Bladder microvascular endothelial cell (primary cell): ENCODE results near the gene LSAMP. TPM values are rescaled to one million over a fixed set of nuclear protein-coding genes. Genes with fewer than 3 reads are reported as not detected.

Source experiments
- total RNA-seq: library from RNA; depleted of rRNA; stranded (reverse); fragments of >200 nt; gene quantifications from 2 replicates; pipeline ENCODE4 v1.2.3, GENCODE V29; 2014

The LSAMP gene
- total RNA-seq = not detected in 2 replicates

DNA sequence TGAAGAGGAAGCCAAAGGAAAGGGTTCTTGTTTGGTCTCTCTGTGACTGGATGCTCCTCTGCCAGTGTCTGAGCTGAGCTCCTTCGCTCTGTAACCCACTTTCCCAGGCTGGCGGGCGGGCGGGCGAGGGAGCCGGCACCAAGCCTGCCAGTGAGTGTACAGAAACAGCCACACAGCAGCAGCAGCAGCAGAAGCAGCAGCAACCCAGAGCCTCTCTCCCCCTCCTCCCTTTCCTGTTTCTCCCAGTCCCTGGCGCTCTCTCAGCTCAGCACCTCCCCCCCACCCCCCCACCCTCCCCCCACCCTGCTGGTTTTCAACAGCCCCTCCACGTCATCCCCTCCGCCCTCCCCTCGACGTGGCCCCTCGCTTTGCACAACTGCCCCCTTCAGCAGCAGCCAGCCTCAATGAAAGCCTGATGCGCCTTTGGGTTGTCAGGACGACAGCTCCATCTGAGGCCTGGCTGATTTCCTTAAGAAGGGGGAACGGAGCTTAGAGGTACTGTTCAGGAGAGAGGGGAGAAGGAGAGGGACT, at the start of gene LSAMP:
LSAMP (minus strand) TSS at position 177 of the 531 bp plus-strand sequence.

